ENCODE measurements around the gene DMRTC2.
A peak's percentile ranks its signal among the peaks of the same experiment; 100 is the strongest.

DMRTC2 gene

GRCh38 chr19:41863209-41863931, 18.5 kb downstream of the DMRTC2 start:
- no peak for ATAC-seq (ENCODE audit: insufficient read depth, low read depth)
- Histone ChIP-seq H3K4me1 (ENCODE audit: insufficient read depth, low read length) (peaks cover 81% of the 10 kb centered on the region), H4K20me1 (ENCODE audit: insufficient read depth, low read length) (peaks cover 72% of the 10 kb centered on the region), H3K9ac (ENCODE audit: low read depth, low read length) (peak overlapping the region; percentile 77), H3K9me3 (ENCODE audit: insufficient read depth, low read length, severe bottlenecking) (no peaks in the 10 kb centered on the region), H3K27ac (ENCODE audit: low read length) (peak overlapping the region; percentile 97), H3K4me2 (ENCODE audit: insufficient read depth, low read length) (peak overlapping the region; percentile 96), H3K79me2 (ENCODE audit: insufficient read depth, low read length) (peaks cover 81% of the 10 kb centered on the region), H3K27me3 (ENCODE audit: insufficient read depth, low read length, poor library complexity) (no peaks in the 10 kb centered on the region), H2AFZ (ENCODE audit: low read depth, low read length) (no peak overlapping the region), H3K4me3 (ENCODE audit: low read depth in 1 of 2, low read length in 2 of 2) (peak overlapping the region in 1 of 2 experiments; percentile 78; a peak in 2 of 4 replicates), H3K36me3 (ENCODE audit: insufficient read depth, low read length) (peaks cover 76% of the 10 kb centered on the region)
- TF ChIP-seq CTCF (IDR thresholded peaks at IDR 0.05; ENCODE audit: borderline replicate concordance, extremely low read depth, low read length, poor library complexity, severe bottlenecking), result no peak
- no peak for TF ChIP-seq EZH2 (IDR thresholded peaks at IDR 0.05; ENCODE audit: borderline replicate concordance, low read depth, low read length, severe bottlenecking)
- DNase-seq, result no peak

GRCh38 chr19:41864374-41864773, 19.5 kb downstream of the DMRTC2 start:
- H3K9me3 ChIP-seq (ENCODE audit: insufficient read depth, low read length, severe bottlenecking), result no peaks in the 10 kb centered on the region
- H3K36me3 ChIP-seq (ENCODE audit: insufficient read depth, low read length), result peaks cover 86% of the 10 kb centered on the region
- H3K4me3 ChIP-seq (ENCODE audit: low read depth in 1 of 2, low read length in 2 of 2), result no peak overlapping the region
- DNase-seq, result no peak
- TF ChIP-seq EZH2 (IDR thresholded peaks at IDR 0.05; ENCODE audit: borderline replicate concordance, low read depth, low read length, severe bottlenecking), result no peak
- TF ChIP-seq CTCF (IDR thresholded peaks at IDR 0.05; ENCODE audit: borderline replicate concordance, extremely low read depth, low read length, poor library complexity, severe bottlenecking), result no peak
- ATAC-seq (ENCODE audit: insufficient read depth, low read depth), result no peak
- peak overlapping the region; percentile 96 for H3K4me2 ChIP-seq (ENCODE audit: insufficient read depth, low read length)
- no peaks in the 10 kb centered on the region for H3K27me3 ChIP-seq (ENCODE audit: insufficient read depth, low read length, poor library complexity)
- peak overlapping the region; percentile 2; the same call in 1 of the 2 replicates for H3K9ac ChIP-seq (ENCODE audit: low read depth, low read length)
- H3K4me1 ChIP-seq (ENCODE audit: insufficient read depth, low read length), result peaks cover 84% of the 10 kb centered on the region
- H3K79me2 ChIP-seq (ENCODE audit: insufficient read depth, low read length), result peaks cover 92% of the 10 kb centered on the region
- H3K27ac ChIP-seq (ENCODE audit: low read length), result peak overlapping the region; percentile 2
- peaks cover 82% of the 10 kb centered on the region for H4K20me1 ChIP-seq (ENCODE audit: insufficient read depth, low read length)
- no peak overlapping the region for H2AFZ ChIP-seq (ENCODE audit: low read depth, low read length)

- H3K27me3 ChIP-seq (ENCODE audit: insufficient read depth, low read length, poor library complexity), result no peaks in the 10 kb centered on the region
- H3K27ac ChIP-seq (ENCODE audit: low read length), result peak overlapping the region; percentile 24; the same call in 1 of the 2 replicates
- H3K4me1 ChIP-seq (ENCODE audit: insufficient read depth, low read length), result peaks cover 97% of the 10 kb centered on the region
- peaks cover 89% of the 10 kb centered on the region for H3K79me2 ChIP-seq (ENCODE audit: insufficient read depth, low read length)
- H3K9ac ChIP-seq (ENCODE audit: low read depth, low read length), result no peak overlapping the region
- H3K4me3 ChIP-seq (ENCODE audit: low read depth in 1 of 2, low read length in 2 of 2), result no peak overlapping the region
- TF ChIP-seq CTCF (IDR thresholded peaks at IDR 0.05; ENCODE audit: borderline replicate concordance, extremely low read depth, low read length, poor library complexity, severe bottlenecking), result no peak
- TF ChIP-seq EZH2 (IDR thresholded peaks at IDR 0.05; ENCODE audit: borderline replicate concordance, low read depth, low read length, severe bottlenecking), result no peak
- H3K9me3 ChIP-seq (ENCODE audit: insufficient read depth, low read length, severe bottlenecking), result no peaks in the 10 kb centered on the region
- peak overlapping the region; percentile 47 for H3K4me2 ChIP-seq (ENCODE audit: insufficient read depth, low read length)
- peaks cover 95% of the 10 kb centered on the region for H3K36me3 ChIP-seq (ENCODE audit: insufficient read depth, low read length)
- DNase-seq (peak; percentile 16), ATAC-seq (ENCODE audit: insufficient read depth, low read depth) (peak; percentile 8; the same call in 1 of the 3 replicates)
- peaks cover 89% of the 10 kb centered on the region for H4K20me1 ChIP-seq (ENCODE audit: insufficient read depth, low read length)
- H2AFZ ChIP-seq (ENCODE audit: low read depth, low read length), result no peak overlapping the region
Measured at GRCh38 chr19:41866284-41866683, 21.4 kb downstream of the DMRTC2 start.
